HEK293 (cell line): ENCODE results near the gene ZBTB44.

ENCODE experiments used
- CTCF ChIA-PET: fragments of 350-600 bp; formaldehyde crosslinking; extraction: SDS; loops from one replicate; lab custom pipeline; 2021; ENCODE audit warnings: antibody characterized with exemption; lab: Yijun Ruan, JAX
- POLR2A ChIA-PET: fragments of 300-600 bp; formaldehyde crosslinking; extraction: SDS; loops from one replicate; lab custom pipeline; 2020; ENCODE audit warnings: antibody characterized with exemption, inconsistent platforms; lab: Yijun Ruan, JAX
- H3K27ac ChIP-seq: fragments of 200-500 bp; sonication (Bioruptor generic); 2 replicates; pipeline ENCODE4 v1.5.1; 2014; ENCODE audit warnings: low read depth, low read length, control low read depth, inconsistent platforms; ENCODE audit errors: extremely low read depth
- H3K36me3 ChIP-seq, 2 experiments: fragments of 200-500 bp in 1 of 2; sonication (Bioruptor generic) in 1 of 2; 1 replicate in 1 of 2; 2 replicates in 1 of 2; pipeline ENCODE4 v1.5.1; 2014 to 2017; ENCODE audit warnings: inconsistent platforms in 2 of 2, low read length in 2 of 2; ENCODE audit not compliant: control insufficient read depth in 2 of 2, insufficient read depth in 1 of 2
- H3K4me1 ChIP-seq: fragments of 200-500 bp; sonication (Bioruptor generic); 2 replicates; pipeline ENCODE4 v1.5.1; 2014; ENCODE audit warnings: mild to moderate bottlenecking, low read length, inconsistent platforms; ENCODE audit not compliant: control insufficient read depth, insufficient read depth
- H3K4me3 ChIP-seq: 2 replicates; pipeline ENCODE4 v1.5.1; 2011; ENCODE audit warnings: low read depth, mild to moderate bottlenecking, control low read depth, low read length, moderate library complexity
- H3K9me3 ChIP-seq: fragments of 200-500 bp; sonication (Bioruptor generic); 2 replicates; pipeline ENCODE4 v1.5.1; 2014; ENCODE audit warnings: low read depth, low read length, inconsistent platforms; ENCODE audit not compliant: control insufficient read depth, insufficient read depth
- ELK4 ChIP-seq: IDR thresholded peaks from 2 replicates; pipeline ENCODE4 v1.6.1; 2011; ENCODE audit warnings: mild to moderate bottlenecking, low read depth, low read length, borderline replicate concordance
- GLI4 ChIP-seq: fragments of 450-650 bp; formaldehyde crosslinking; IDR thresholded peaks from 2 replicates; pipeline ENCODE4 v1.5.1; 2016; ENCODE audit warnings: missing biosample characterization, missing genetic modification characterization
- HIC1 ChIP-seq: fragments of 450-650 bp; formaldehyde crosslinking; IDR thresholded peaks from 2 replicates; pipeline ENCODE4 v1.5.1; 2016; ENCODE audit warnings: missing biosample characterization, missing genetic modification characterization
- KLF16 ChIP-seq: fragments of 450-650 bp; formaldehyde crosslinking; IDR thresholded peaks from 2 replicates; pipeline ENCODE4 v1.5.1; 2017; ENCODE audit warnings: missing biosample characterization, missing genetic modification characterization
- MZF1 ChIP-seq: fragments of 450-650 bp; formaldehyde crosslinking; IDR thresholded peaks from 2 replicates; pipeline ENCODE4 v1.5.1; 2017; ENCODE audit warnings: missing biosample characterization, missing genetic modification characterization, borderline replicate concordance
- OVOL3 ChIP-seq: fragments of 450-650 bp; formaldehyde crosslinking; IDR thresholded peaks from 2 replicates; pipeline ENCODE4 v1.5.1; 2016; ENCODE audit warnings: missing biosample characterization, missing genetic modification characterization
- SETDB1 ChIP-seq: IDR thresholded peaks from one replicate; pipeline ENCODE4 v1.6.1; 2017; ENCODE audit warnings: mild to moderate bottlenecking, low read length, moderate library complexity, mixed read lengths; ENCODE audit not compliant: insufficient read length
- TRIM28 ChIP-seq: IDR thresholded peaks from 2 replicates; pipeline ENCODE4 v1.6.1; 2011; ENCODE audit warnings: low read length, control low read depth, borderline replicate concordance
- ZBTB11 ChIP-seq: fragments of 450-650 bp; formaldehyde crosslinking; conservative IDR thresholded peaks from 2 replicates; pipeline ENCODE4 v1.5.1; 2016; ENCODE audit warnings: low read depth, missing biosample characterization, missing genetic modification characterization
- ZBTB6 ChIP-seq: fragments of 450-650 bp; formaldehyde crosslinking; IDR thresholded peaks from 2 replicates; pipeline ENCODE4 v1.5.1; 2017; ENCODE audit warnings: missing biosample characterization, missing genetic modification characterization
- ZNF114 ChIP-seq: fragments of 450-650 bp; formaldehyde crosslinking; IDR thresholded peaks from 2 replicates; pipeline ENCODE4 v1.5.0; 2017; ENCODE audit warnings: missing biosample characterization, missing genetic modification characterization
- ZNF433 ChIP-seq: fragments of 450-650 bp; formaldehyde crosslinking; IDR thresholded peaks from 2 replicates; pipeline ENCODE4 v1.5.1; 2016; ENCODE audit warnings: missing biosample characterization, missing genetic modification characterization, low read depth
- ZNF449 ChIP-seq: fragments of 450-650 bp; formaldehyde crosslinking; IDR thresholded peaks from 2 replicates; pipeline ENCODE4 v1.5.1; 2017; ENCODE audit warnings: missing biosample characterization, mild to moderate bottlenecking, missing genetic modification characterization, moderate library complexity
- ZNF529 ChIP-seq: fragments of 450-650 bp; formaldehyde crosslinking; IDR thresholded peaks from 2 replicates; pipeline ENCODE4 v1.5.1; 2017; ENCODE audit warnings: missing genetic modification characterization, missing biosample characterization; ENCODE audit not compliant: insufficient replicate concordance
- ZNF629 ChIP-seq: fragments of 450-650 bp; formaldehyde crosslinking; IDR thresholded peaks from 2 replicates; pipeline ENCODE4 v1.5.1; 2017; ENCODE audit warnings: missing biosample characterization, missing genetic modification characterization
- ZNF791 ChIP-seq: fragments of 450-650 bp; formaldehyde crosslinking; IDR thresholded peaks from 2 replicates; pipeline ENCODE4 v1.5.1; 2016; ENCODE audit warnings: missing biosample characterization, missing genetic modification characterization
- TF ChIP-seq, protein P1 (sequence below): fragments of 450-650 bp; formaldehyde crosslinking; IDR thresholded peaks from 2 replicates; pipeline ENCODE4 v1.5.1; 2016; ENCODE audit warnings: missing biosample characterization, missing genetic modification characterization
- TF ChIP-seq, protein P2 (sequence below): fragments of 450-650 bp; formaldehyde crosslinking; IDR thresholded peaks from 2 replicates; pipeline ENCODE4 v1.5.1; 2016; ENCODE audit warnings: missing biosample characterization, missing genetic modification characterization

The ZBTB44 gene

DNA sequence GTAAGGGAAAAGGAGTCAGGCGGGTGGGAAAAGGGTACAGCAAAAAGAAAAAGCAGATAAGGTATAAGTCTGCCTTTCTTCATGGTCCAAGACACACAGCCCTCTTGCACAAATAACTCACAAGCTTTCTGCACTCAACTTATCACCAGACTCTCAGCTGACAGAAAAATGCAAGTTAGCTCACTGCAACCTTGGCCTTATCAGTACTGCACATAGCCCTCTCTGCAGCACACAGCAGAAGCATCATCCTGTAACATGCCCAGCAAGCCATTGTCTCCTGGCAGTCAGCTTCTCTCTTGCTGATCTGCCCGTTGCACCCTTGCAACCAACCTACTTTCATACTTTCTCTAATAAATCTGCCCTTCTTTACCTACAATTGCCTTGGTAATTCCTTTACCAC lies 5.8 kb downstream of the ZBTB44 start:
- Histone ChIP-seq H3K9me3 (no peaks in the 10 kb centered on the region), H3K36me3 (peaks cover 0 to 22% of the 10 kb centered on the region in 2 experiments; a peak in 1 of 3 replicates), H3K27ac (no peak overlapping the region), H3K4me1 (no peaks in the 10 kb centered on the region), H3K4me3 (no peak overlapping the region)
- ChIA-PET CTCF (interaction anchor here (0.6 to 1.2 kb wide), 2 partner anchors 61 to 102 kb away, joined by 3 to 4 read pairs; no protein-coding TSS in a partner anchor), POLR2A (no interaction called here)
- TF ChIP-seq, protein P1, sequence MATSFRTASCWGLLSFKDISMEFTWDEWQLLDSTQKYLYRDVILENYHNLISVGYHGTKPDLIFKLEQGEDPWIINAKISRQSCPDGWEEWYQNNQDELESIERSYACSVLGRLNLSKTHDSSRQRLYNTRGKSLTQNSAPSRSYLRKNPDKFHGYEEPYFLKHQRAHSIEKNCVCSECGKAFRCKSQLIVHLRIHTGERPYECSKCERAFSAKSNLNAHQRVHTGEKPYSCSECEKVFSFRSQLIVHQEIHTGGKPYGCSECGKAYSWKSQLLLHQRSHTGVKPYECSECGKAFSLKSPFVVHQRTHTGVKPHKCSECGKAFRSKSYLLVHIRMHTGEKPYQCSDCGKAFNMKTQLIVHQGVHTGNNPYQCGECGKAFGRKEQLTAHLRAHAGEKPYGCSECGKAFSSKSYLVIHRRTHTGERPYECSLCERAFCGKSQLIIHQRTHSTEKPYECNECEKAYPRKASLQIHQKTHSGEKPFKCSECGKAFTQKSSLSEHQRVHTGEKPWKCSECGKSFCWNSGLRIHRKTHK (tag by site-specific recombination), result no peak
- TF ChIP-seq SETDB1 (peak; percentile 81), OVOL3 (no peak), TRIM28 (0 out of 2 replicates have a peak, but pooled peaks have one; percentile 32), HIC1 (tag by site-specific recombination) (no peak)

GRCh38 chr11:130308059-130308458 lies 6.7 kb downstream of the ZBTB44 start:
- ChIA-PET POLR2A (no interaction called here), CTCF (interaction anchor here (0.6 kb wide), 1 partner anchor 62 kb away, joined by 3 read pairs; no protein-coding TSS in a partner anchor)
- Histone ChIP-seq H3K27ac (no peak overlapping the region), H3K9me3 (no peaks in the 10 kb centered on the region), H3K36me3 (peaks cover 0 to 22% of the 10 kb centered on the region in 2 experiments; a peak in 1 of 3 replicates), H3K4me3 (no peak overlapping the region), H3K4me1 (no peaks in the 10 kb centered on the region)
- no peak for TF ChIP-seq MZF1
- no peak for TF ChIP-seq ELK4
- no peak for TF ChIP-seq SETDB1
- no peak for TF ChIP-seq KLF16 (tag by site-specific recombination)
- no peak for TF ChIP-seq ZNF114 (tag by site-specific recombination)
- no peak for TF ChIP-seq ZNF529 (tag by site-specific recombination)
- TF ChIP-seq, protein P2, sequence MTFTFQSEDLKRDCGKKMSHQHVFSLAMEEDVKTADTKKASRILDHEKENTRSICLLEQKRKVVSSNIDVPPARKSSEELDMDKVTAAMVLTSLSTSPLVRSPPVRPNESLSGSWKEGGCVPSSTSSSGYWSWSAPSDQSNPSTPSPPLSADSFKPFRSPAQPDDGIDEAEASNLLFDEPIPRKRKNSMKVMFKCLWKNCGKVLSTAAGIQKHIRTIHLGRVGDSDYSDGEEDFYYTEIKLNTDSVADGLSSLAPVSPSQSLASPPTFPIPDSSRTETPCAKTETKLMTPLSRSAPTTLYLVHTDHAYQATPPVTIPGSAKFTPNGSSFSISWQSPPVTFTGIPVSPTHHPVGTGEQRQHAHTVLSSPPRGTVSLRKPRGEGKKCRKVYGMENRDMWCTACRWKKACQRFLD (tag by site-specific recombination), result no peak
- no peak for TF ChIP-seq ZNF791 (tag by site-specific recombination)
- no peak for TF ChIP-seq ZNF629 (tag by site-specific recombination)
- no peak for TF ChIP-seq ZBTB11
- TF ChIP-seq GLI4 (tag by site-specific recombination), result no peak
- no peak for TF ChIP-seq ZNF433 (tag by site-specific recombination)
- TF ChIP-seq ZNF449, result no peak
- no peak for TF ChIP-seq ZBTB6
